Effector memory CD8-positive, alpha-beta T cell (primary cell): Measurements from ENCODE around the gene ATAD1.
A peak's percentile ranks its signal among the peaks of the same experiment; 100 is the strongest.
"Not testable (repeated sequence)": the region's sequence is repeated elsewhere in the genome, so short reads cannot be mapped to it uniquely, and the experiment has no call there.

ENCODE experiments used
- ATAC-seq: fragments of 150-1000 bp; cut with Tn5 transposase; replicated peaks from 2 replicates; pipeline ENCODE4 v1.10.0; 2021; ENCODE audit warnings: mild to moderate bottlenecking, moderate library complexity
- DNase-seq, 3 experiments: peaks; one replicate each; pipeline ENCODE4 v3.0.0; 2021
- H3K27ac Mint-ChIP-seq, 2 donors: one replicate each; pipeline ENCODE4 v1.8.0; 2022; ENCODE audit warnings: mild to moderate bottlenecking in 2 of 2, mixed read lengths in 2 of 2, moderate library complexity in 2 of 2
- H3K27me3 Mint-ChIP-seq, 2 donors: one replicate each; pipeline ENCODE4 v1.8.0; 2022; ENCODE audit warnings: mixed read lengths in 2 of 2
- H3K36me3 Mint-ChIP-seq: one replicate; pipeline ENCODE4 v1.8.0; 2022; ENCODE audit warnings: mild to moderate bottlenecking, moderate library complexity, mixed read lengths; ENCODE audit not compliant: insufficient read depth
- H3K4me1 Mint-ChIP-seq, 2 donors: one replicate each; pipeline ENCODE4 v1.8.0; 2022; ENCODE audit warnings: low read depth in 2 of 2, mixed read lengths in 2 of 2
- H3K4me3 Mint-ChIP-seq, 2 donors: one replicate each; pipeline ENCODE4 v1.8.0; 2022; ENCODE audit warnings: mild to moderate bottlenecking in 2 of 2, mixed read lengths in 2 of 2, moderate library complexity in 2 of 2
- H3K9me3 Mint-ChIP-seq, 2 donors: one replicate each; pipeline ENCODE4 v1.8.0; 2022; ENCODE audit warnings: mixed read lengths in 2 of 2

Gene ATAD1

GRCh38 chr10:87842776-87843497, 24.9 kb upstream of the ATAD1 start:
- Mint-ChIP-seq H3K4me3 (no peak overlapping the region), H3K27ac (no peak overlapping the region), H3K36me3 (peaks cover 3% of the 10 kb centered on the region), H3K9me3 (no peaks in the 10 kb centered on the region), H3K4me1 (peaks cover 0 to 4% of the 10 kb centered on the region in 2 donors), H3K27me3 (no peaks in the 10 kb centered on the region)
- DNase-seq (no peak), ATAC-seq (no peak)

- peaks cover 3% of the 10 kb centered on the region for H3K36me3 Mint-ChIP-seq
- peaks cover 0 to 4% of the 10 kb centered on the region in 2 donors for H3K4me1 Mint-ChIP-seq
- H3K9me3 Mint-ChIP-seq: no peaks in the 10 kb centered on the region
- no peak overlapping the region for H3K27ac Mint-ChIP-seq
- H3K4me3 Mint-ChIP-seq: no peak overlapping the region
- ATAC-seq (no peak), DNase-seq (no peak)
- H3K27me3 Mint-ChIP-seq: no peaks in the 10 kb centered on the region
Observed at GRCh38 chr10:87842220-87842641, 24.2 kb upstream of the ATAD1 start.

- H3K4me3 Mint-ChIP-seq: no peak overlapping the region
- peaks cover 0 to 4% of the 10 kb centered on the region in 2 donors for H3K4me1 Mint-ChIP-seq
- no peak for ATAC-seq
- no peaks in the 10 kb centered on the region for H3K36me3 Mint-ChIP-seq
- no peaks in the 10 kb centered on the region for H3K9me3 Mint-ChIP-seq
- no peak for DNase-seq
- H3K27ac Mint-ChIP-seq: no peak overlapping the region
- no peaks in the 10 kb centered on the region for H3K27me3 Mint-ChIP-seq
Observed at GRCh38 chr10:87841186-87841585, 23.2 kb upstream of the ATAD1 start.

GRCh38 chr10:87838650-87839049, 20.6 kb upstream of the ATAD1 start:
- no peak for DNase-seq
- Mint-ChIP-seq H3K4me1 (peaks cover 0 to 4% of the 10 kb centered on the region in 2 donors), H3K27ac (no peak overlapping the region), H3K27me3 (no peaks in the 10 kb centered on the region), H3K36me3 (no peaks in the 10 kb centered on the region), H3K9me3 (no peaks in the 10 kb centered on the region), H3K4me3 (no peak overlapping the region)
- no peak for ATAC-seq

GRCh38 chr10:87837445-87837844, 19.4 kb upstream of the ATAD1 start:
- no peaks in the 10 kb centered on the region for H3K27me3 Mint-ChIP-seq
- ATAC-seq (no peak), DNase-seq (no peak)
- H3K36me3 Mint-ChIP-seq: no peaks in the 10 kb centered on the region
- peaks cover 0 to 2% of the 10 kb centered on the region in 2 donors for H3K4me1 Mint-ChIP-seq
- no peaks in the 10 kb centered on the region for H3K9me3 Mint-ChIP-seq
- H3K27ac Mint-ChIP-seq: no peak overlapping the region
- no peak overlapping the region for H3K4me3 Mint-ChIP-seq

GRCh38 chr10:87836098-87836497, 18.1 kb upstream of the ATAD1 start:
- no peak for ATAC-seq
- H3K36me3 Mint-ChIP-seq: no peaks in the 10 kb centered on the region
- H3K9me3 Mint-ChIP-seq: no peaks in the 10 kb centered on the region
- no peak overlapping the region for H3K27ac Mint-ChIP-seq
- H3K27me3 Mint-ChIP-seq: no peaks in the 10 kb centered on the region
- H3K4me1 Mint-ChIP-seq: peaks cover 3% of the 10 kb centered on the region in 2 donors
- DNase-seq: no peak
- no peak overlapping the region for H3K4me3 Mint-ChIP-seq

- ATAC-seq: peak; percentile 79
- DNase-seq: no peak
- Mint-ChIP-seq H3K4me3 (no peak overlapping the region), H3K27ac (no peak overlapping the region), H3K27me3 (no peaks in the 10 kb centered on the region), H3K4me1 (peaks cover 22 to 42% of the 10 kb centered on the region in 2 donors), H3K9me3 (no peaks in the 10 kb centered on the region), H3K36me3 (no peaks in the 10 kb centered on the region)
Observed at GRCh38 chr10:87829986-87830729, 12.1 kb upstream of the ATAD1 start.

GRCh38 chr10:87829051-87829450, 11.0 kb upstream of the ATAD1 start:
- H3K36me3 Mint-ChIP-seq, H3K27ac Mint-ChIP-seq, DNase-seq, H3K9me3 Mint-ChIP-seq, ATAC-seq, H3K27me3 Mint-ChIP-seq: not testable (repeated sequence)
- peaks cover 22 to 42% of the 10 kb centered on the region in 2 donors for H3K4me1 Mint-ChIP-seq
- H3K4me3 Mint-ChIP-seq: peak overlapping the region in 1 of 2 donors; percentile 14

- ATAC-seq (no peak), DNase-seq (no peak)
- H3K27me3 Mint-ChIP-seq: no peaks in the 10 kb centered on the region
- H3K4me3 Mint-ChIP-seq: peak overlapping the region in 1 of 2 donors; percentile 27
- peak overlapping the region; percentile 69 to 79 for H3K27ac Mint-ChIP-seq
- peaks cover 22 to 42% of the 10 kb centered on the region in 2 donors for H3K4me1 Mint-ChIP-seq
- no peaks in the 10 kb centered on the region for H3K36me3 Mint-ChIP-seq
- no peaks in the 10 kb centered on the region for H3K9me3 Mint-ChIP-seq
Observed at GRCh38 chr10:87827681-87828080, 9.7 kb upstream of the ATAD1 start.

GRCh38 chr10:87826653-87827052, 8.6 kb upstream of the ATAD1 start:
- peaks cover 22 to 42% of the 10 kb centered on the region in 2 donors for H3K4me1 Mint-ChIP-seq
- no peaks in the 10 kb centered on the region for H3K27me3 Mint-ChIP-seq
- no peaks in the 10 kb centered on the region for H3K9me3 Mint-ChIP-seq
- no peaks in the 10 kb centered on the region for H3K36me3 Mint-ChIP-seq
- H3K27ac Mint-ChIP-seq: peak overlapping the region; percentile 44 to 79
- no peak overlapping the region for H3K4me3 Mint-ChIP-seq
- ATAC-seq: no peak
- DNase-seq: no peak

GRCh38 chr10:87819289-87819585, 1.2 kb upstream of the ATAD1 start:
- ATAC-seq (no peak), DNase-seq (no peak)
- Mint-ChIP-seq H3K4me3 (peak overlapping the region in 1 of 2 donors; percentile 90), H3K27me3 (no peaks in the 10 kb centered on the region), H3K9me3 (no peaks in the 10 kb centered on the region), H3K4me1 (peaks cover 24 to 39% of the 10 kb centered on the region in 2 donors), H3K36me3 (peaks cover 22% of the 10 kb centered on the region), H3K27ac (peak overlapping the region; percentile 96 to 97)

- peak; percentile 46 to 67 (median 53) for DNase-seq
- Mint-ChIP-seq H3K4me3 (peak overlapping the region; percentile 89 to 90), H3K4me1 (peaks cover 24 to 39% of the 10 kb centered on the region in 2 donors), H3K9me3 (no peaks in the 10 kb centered on the region), H3K27ac (peak overlapping the region; percentile 96 to 97), H3K27me3 (no peaks in the 10 kb centered on the region), H3K36me3 (peaks cover 22% of the 10 kb centered on the region)
- ATAC-seq: peak; percentile 64
Observed at GRCh38 chr10:87818505-87819288, 671 bp upstream of the ATAD1 start.

GRCh38 chr10:87816898-87817608, 973 bp downstream of the ATAD1 start:
- Mint-ChIP-seq H3K27me3 (no peaks in the 10 kb centered on the region), H3K9me3 (no peaks in the 10 kb centered on the region), H3K4me3 (peak overlapping the region; percentile 89 to 90), H3K27ac (peak overlapping the region; percentile 96 to 97), H3K36me3 (peaks cover 32% of the 10 kb centered on the region), H3K4me1 (peaks cover 24 to 39% of the 10 kb centered on the region in 2 donors)
- ATAC-seq (no peak), DNase-seq (no peak)
